HS-5 (cell line): Measurements from ENCODE around the gene SAMM50.

ENCODE experiments used
- DNase-seq: peaks from one replicate; pipeline ENCODE4 v3.0.0-alpha.2; 2012; ENCODE audit warnings: low read depth

The SAMM50 gene

DNA sequence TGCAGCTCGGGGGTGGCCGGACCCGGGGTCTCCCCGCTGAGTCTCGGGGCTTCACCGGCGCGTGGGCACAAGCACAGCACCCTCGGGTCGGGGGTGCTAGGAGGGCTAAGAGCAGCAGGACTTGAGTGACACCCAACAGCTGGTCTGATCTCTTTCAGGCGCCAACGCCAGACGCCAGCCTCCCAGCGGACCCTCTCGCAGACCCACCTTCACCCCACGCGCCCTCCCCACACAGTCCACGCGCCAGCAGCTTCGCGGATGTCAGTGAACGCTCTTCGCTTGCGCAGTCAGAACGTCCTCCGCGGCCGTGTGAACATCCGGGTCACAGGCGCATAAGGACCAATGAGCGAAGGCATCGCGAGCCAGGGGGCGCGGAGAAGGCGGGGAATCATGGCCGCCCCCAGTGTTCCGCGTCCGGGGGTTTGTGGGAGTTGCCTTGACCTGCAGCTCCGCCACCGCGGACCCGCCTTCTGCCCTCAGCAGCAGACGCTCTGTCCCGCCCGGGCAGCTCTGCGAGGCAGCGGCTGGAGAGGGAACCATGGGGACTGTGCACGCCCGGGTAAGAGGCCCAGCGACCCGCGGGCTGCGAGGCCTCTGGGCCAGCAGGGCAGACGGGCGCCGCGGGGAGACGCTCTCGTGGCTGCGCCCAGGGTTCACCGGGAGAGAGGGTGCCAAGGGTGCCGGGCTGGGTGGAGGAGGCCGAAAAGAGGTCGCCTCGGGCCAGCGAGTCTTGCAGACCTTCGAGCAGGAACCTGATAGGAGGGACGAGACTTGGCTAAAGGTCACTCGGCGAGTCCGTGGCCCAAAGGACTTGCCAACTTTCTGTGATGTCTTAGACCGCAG lies at the start of gene SAMM50:
TSS of gene SAMM50 (plus strand) at position 403 of the 843 bp plus-strand sequence. CDS start at position 539, 136 bp downstream.
- DNase-seq = peak; percentile 67

DNA sequence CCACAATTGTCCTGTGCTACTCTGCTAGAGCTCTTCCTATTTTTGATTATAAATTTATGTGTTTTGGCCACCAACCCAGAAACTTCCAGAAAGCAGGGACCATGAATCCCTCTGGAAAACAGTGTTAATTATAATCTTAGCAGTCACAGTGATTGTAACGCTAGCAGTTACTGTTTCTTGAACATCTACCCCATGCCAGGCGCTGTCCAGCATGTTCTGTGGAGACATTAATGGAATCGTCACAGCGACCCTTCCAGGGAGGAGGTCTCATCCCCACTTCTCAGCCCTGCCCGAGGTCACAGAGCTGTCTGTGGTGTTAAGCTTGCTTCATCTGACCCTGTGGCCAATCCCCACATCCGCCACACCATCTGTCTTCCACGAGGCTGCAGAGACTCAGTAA lies 49.6 kb upstream of the SAMM50 start:
- DNase-seq = no peak

DNA sequence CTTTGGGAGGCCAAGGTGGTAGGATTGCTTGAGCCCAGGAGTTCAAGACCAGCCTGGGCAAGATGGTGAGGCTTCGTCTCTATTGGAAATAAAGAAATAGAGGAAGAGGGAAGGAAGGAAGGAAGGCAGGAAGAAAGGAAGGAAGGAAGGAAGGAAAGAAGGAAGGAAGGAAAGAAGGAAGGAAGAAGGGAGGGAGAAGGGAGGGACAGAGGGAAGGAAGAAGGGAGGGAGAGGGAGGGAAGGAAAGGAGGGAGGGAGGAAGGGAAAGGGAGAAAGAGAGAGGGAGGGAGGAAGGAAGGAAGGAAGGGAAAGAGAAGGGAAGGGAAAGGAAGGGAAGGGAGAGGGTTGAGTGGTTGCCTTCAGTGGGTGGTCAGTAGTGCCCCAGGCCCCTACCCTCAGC lies 45.5 kb upstream of the SAMM50 start:
- no peak for DNase-seq

DNA sequence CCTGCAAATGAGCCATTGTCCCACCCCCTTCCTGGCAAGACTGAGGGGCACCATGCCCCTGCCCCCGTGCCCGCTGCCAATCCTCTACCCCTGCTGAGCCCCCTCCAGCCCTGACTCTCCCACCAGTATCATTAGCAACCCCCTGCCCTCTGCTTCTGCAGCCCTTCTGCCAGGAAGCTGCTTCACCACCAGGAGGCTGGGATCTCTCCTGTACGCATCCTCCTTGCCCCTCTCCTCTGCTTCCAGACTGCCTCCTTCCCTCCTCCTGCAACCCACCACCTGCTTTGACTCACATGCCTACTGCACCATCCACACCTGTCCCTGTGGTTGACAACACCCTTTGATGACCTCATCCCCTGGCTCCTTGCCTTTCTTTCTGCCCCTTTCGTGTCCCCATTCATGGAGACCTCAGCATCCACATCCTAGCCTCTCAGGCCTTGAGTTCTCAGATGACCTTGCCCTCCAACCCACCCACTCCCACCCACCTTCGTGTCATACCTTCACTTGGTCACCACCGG lies 45.0 kb upstream of the SAMM50 start:
- DNase-seq = no peak

DNA sequence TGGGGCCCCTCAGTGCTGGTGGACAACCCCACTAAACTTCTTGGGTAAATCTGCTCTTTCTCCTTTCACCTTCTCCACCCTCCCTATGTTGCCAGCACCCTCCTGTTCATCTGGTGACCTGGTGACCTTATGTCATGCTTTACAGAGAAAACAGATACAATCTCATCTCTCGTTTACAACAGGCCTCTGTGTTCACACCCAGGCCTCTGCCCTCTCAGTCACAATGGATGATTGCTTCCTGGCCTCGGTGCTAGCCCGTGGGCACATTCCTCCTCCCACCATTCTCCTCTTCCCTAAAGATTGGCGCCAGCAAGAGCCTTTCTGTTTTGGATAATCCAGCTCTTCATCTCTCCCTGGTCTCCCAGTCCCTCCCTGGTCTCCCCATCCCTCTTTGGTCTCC lies 43.9 kb upstream of the SAMM50 start:
- DNase-seq = no peak

DNA sequence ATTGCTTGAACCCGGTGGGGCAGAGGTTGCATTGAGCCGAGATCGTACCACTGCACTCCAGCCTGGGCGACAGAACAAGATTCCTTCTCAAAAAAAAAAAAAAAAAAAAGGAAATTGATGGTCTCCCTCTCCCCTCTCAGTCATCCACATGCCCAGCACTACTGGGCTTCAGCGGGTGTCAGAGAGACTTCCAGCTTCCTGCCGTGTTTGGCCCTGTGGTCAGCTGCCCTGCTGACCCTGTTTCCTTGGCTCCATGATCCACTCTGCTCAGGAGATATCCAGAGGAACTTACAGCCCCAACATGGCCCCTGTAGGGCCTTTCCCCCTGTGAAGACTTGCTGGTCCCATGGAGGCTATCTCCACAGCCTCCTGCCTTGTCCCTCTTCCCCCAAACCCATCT lies 37.7 kb upstream of the SAMM50 start:
- DNase-seq = no peak

DNA sequence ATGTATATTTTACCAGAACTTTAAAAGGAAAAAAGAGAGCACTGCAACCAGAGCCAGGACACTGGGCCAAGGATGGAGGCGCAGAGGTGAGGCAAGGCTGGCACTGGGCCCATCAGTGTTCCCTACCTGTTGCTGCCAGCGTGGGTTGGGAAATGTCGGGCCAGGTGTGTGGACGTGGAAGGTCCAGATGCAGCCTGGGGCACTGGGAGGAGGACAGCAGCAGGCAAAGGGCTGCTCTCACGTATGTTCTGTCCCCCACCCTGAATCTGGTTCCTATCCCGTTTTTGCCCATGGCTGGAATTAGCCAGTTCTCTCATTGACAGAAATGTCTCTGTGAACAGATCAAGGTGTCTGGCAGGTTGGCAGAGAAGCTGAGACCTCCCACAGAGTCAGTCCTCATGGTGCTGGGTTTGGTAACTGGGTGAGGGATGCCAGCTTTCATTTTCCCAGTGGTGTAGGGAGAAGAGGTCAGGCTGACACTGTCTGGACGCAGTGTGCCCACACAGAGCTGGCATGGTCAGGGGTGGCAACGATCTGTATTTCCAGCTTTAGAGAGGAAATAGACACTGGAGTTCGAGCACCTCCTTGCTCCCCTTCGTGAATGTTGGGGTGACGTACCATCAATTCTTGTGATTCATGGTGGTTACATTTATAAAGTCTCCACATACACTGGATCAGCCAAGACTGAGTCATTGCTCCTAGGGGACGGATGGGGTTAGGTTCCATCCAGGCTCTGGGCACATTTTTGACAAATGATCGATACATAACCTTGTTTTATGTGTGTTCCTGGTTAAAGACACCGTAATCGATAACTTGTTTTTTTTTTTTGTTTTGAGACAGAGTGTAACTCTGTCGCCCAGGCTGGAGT lies 35.9 kb upstream of the SAMM50 start:
- DNase-seq = no peak

DNA sequence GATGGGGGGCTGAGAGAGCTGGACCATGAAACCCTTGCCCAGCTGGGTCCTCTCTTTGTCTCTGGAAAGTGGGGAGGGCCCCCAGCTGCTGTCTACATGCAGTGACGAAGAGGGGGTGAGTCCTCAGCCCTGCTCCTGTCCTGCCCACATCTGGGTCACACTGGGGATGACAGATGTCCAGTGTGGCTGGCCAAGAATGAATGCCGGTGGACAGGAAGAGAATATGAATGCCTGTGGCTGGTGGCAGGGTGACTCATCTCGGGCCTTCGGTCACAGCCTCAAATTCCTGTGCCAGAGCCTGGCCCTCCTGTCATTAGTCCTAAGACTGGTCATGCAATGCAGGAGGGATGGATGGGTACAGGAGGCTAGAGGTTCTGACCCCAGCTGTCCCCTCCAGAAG lies 33.9 kb upstream of the SAMM50 start:
- DNase-seq = peak; percentile 75

DNA sequence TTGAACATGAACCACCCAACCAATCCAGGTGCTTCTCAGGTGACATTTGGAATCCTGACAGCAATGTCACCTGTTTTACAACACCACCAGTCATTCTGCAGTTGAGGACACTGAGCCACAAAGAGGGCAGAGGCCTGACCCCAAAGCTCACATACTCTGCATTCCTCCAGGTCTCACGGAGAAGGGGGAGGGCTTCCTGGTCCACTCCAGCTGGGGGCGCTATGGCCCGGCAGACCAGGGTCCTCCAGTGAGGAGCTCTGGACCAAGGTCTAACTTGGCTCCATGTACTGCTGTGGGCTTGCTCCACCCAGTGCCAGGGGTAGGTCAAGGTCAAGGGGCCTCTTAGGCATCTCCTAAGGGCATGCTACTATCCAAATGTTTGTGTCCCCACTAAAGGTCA lies 33.1 kb upstream of the SAMM50 start:
- DNase-seq = no peak

DNA sequence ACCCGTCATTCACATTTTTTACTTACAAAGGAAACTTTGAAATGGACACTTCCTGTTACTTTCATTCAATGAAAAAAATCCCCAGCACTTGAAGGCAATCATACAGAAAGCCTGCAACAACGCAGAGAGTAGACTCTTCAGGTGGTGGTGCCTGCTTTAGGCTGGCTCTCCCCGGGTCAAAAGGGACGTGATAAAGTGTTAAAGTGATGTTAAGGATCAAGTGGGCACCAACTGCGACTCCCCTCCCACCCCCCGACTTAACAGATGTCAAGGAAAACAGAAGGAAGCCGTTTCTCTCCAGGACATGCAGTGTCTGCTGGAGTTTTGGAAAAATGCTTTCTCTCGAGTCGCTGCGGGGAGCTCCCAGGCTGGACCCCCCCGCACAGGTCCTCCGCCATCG lies 32.1 kb upstream of the SAMM50 start:
- no peak for DNase-seq

DNA sequence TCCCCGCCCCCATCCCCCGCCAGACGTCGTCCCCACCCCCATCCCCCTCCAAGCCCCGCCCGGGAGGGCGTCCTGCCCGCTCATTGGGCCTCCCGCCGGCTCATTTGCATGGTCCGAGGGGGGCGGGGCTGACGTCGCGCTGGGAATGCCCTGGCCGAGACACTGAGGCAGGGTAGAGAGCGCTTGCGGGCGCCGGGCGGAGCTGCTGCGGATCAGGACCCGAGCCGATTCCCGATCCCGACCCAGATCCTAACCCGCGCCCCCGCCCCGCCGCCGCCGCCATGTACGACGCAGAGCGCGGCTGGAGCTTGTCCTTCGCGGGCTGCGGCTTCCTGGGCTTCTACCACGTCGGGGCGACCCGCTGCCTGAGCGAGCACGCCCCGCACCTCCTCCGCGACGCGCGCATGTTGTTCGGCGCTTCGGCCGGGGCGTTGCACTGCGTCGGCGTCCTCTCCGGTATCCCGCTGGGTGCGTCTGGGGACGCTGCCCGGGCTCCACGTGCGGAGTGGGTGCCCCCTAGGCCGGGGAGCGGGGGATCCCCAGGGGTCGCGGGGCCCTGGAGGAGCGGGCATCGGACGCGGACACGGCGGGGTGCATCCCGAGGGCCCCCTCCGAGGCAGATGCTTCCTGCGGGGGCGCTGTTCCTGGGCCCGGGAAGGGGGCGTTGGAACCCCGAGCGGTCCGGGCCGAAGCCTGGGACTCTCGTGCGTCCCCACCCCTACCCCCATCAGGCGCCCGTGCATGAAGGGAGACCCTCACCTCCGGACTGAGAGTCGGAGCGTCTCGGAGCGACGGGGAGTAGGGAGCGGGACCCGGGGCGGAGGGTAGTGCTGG lies 31.4 kb upstream of the SAMM50 start, which contains the start of gene PNPLA3:
TSS of gene PNPLA3 (plus strand) at position 175 of the 834 bp plus-strand sequence. CDS start at position 282, 107 bp downstream.
- peak; percentile 42 for DNase-seq

DNA sequence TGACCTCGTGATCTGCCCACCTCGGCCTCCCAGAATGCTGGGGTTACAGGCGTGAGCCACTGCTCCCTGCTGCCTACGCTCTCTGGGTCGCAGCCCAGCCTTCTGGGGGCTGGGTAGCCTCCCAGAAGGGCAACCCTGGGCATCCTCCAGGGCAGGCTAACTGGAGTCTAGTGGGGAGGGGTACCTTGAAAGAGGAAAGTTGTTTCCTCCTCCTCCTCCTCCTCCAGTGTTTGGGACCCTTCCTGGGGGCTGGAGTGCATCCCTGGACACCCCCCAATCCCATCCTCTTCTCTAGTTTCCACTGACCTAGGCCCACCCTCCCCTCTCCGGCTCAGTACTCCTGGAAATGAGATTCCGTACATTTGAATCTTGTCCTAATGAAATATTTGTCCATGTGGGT lies 30.4 kb upstream of the SAMM50 start:
- no peak for DNase-seq

DNA sequence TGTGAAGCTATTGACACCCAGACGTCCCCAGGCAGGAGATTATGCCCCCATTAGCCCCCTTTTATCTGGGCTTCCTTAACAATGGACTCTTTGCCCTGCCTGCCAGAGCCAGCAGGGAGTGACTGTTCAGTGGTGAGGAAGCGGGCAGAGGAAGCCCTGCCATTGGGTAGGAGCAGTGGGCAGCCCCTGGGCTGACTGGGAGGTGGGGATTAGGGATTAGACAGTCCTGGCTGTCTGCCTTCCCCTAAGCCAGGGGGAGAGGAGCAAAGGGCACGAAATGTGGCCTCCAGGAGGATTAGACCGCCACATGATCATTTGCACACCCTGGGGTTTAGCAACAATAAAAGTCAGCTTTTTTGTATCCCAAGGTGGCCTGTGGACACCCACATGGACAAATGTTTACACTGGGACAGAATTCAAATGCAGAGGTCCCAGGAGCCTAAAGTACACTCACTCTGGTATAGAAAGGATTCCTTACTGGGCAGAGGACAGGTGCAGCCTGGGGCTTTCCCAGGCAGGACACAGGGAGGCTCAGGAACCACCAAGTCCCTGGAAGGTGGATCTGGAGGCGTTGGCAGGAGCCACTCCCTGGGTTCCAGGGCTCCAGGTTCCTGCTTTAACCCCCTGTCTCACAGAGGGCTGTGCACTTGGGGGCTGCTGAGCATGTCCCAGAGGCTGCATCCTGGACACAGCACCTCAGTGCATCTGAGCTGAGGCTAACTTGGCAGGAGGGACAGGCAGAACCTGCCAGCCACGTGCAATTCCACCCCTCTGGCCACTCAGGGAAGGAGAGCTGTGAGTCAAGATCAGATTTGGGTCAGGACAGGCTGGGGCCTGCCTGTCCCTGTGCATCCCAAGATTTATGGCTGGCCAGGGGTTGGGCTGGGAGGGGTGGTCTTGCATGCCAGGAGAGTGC lies 29.6 kb upstream of the SAMM50 start:
- no peak for DNase-seq

DNA sequence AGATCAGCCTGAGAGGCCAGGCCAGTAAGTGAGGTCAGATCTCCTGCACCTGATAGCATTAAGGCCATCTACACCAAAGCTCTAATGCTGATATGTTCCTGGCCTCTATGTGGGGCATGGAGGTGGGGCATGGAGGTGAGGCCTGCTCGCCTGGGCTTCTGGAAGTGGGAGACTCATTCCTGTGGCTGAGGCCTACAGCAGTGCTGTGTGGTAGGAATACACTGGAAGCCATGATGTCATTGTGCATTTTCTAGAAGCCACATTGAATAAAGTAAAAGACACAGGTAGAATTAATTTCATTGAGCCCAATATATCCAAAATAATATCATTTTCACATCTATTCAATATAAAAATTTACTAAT lies 28.9 kb upstream of the SAMM50 start:
- no peak for DNase-seq

DNA sequence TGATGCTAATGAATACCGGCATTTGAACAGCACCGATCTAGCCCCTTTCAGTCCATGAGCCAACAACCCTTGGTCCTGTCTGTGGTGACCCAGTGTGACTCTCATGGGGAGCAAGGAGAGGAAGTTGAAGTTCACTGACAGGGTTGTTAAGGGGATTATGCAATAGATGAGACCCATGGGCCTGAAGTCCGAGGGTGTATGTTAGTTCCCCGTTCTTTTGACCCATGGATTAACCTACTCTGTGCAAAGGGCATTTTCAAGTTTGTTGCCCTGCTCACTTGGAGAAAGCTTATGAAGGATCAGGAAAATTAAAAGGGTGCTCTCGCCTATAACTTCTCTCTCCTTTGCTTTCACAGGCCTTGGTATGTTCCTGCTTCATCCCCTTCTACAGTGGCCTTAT lies 26.8 kb upstream of the SAMM50 start:
- DNase-seq = no peak

DNA sequence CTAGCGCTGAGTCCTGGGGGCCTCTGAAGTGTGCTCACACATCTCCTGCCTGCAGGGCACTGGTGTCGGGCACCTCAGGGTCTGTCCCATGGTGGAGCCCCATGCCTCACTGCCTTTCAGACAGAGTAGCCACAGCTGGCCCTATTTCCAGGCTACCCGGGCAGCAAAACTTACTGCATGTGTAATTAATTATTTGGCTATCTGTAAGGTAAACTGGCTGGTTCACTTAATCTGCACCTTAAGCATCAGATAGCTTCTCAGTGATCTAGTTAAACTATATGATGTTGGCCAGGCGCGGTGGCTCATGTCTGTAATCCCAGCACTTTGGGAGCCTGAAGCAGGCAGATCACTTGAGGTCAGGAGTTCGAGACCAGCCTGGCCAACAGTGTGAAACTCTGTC lies 26.3 kb upstream of the SAMM50 start:
- no peak for DNase-seq

DNA sequence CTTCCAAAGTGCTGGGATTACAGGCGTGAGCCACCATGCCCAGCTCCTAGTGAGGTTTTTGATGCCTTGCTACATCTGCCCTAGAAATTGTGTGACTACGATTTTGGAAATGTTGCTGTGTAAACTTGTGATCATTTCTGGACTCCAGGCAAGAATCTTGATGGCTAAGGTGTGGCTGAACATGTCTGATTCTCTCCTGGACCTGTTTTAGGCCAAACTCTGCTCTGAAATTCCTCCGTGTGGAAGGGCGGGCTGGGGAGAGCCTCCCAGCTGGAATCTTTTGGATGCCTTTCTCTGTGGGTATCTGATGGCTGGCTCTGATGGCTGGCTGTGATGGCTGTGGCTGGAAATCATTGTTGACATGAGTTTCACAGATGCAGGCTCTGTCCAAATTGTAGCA lies 23.5 kb upstream of the SAMM50 start:
- no peak for DNase-seq

DNA sequence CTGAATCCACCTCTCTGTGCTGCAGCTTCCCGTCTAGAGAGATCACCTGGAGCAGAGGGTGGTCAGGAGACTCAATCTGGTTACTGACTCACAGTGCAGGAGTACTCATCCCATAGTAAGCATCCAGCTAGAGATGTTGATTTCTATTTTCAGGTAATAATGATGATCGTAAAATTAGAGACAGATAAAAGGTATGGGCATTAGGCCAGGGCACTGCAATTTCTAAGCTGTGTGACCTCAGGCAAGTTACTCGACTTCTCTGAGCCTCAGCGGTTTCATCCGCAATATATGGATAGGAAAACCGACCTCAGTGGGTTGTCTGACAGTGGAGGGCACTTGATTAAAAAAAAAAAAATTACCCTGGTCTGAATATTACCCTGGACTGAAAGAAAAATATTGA lies 13.8 kb upstream of the SAMM50 start:
- no peak for DNase-seq

DNA sequence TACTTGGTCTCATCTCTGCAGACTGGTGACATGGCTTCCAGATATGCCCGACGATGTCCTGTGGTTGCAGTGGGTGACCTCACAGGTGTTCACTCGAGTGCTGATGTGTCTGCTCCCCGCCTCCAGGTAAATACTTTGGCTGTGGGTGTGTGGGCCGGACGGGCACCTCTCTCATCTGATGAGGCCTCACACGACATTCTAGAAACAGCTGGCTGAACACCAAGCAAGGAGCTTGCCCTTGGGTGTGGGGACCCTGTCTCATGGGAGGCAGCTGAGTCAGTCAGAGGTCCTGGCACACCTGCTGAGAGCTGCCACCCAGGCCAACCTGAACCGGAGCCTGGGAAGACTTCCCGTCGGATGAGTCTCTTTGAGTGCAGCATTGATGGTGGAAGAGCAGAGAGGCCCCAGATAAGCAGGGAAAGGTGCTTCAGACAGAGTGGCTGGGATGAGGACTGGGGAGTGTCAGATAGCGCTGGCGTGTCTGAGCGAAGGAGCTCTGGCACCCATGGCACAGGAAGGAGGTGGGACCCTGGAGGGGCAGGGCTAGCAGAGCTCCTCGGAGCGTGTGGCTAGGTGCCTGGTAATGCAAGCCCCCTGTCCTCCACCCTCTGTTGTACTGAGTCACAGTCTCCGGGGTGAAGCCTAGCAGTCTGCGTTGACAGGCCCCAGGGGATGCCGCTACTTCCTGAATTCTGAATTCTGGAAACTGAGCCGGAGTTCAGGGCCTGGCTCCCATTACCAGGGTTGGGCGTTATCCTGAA lies 10.4 kb upstream of the SAMM50 start:
- no peak for DNase-seq
